CD4-positive, alpha-beta T cell (primary cell): Measurements from ENCODE around the gene RSRC1. TPM values are rescaled to one million over a fixed set of nuclear protein-coding genes. Genes with fewer than 3 reads are reported as not detected.

Source experiments
- ATAC-seq: fragments of 200-7000 bp; cut with Tn5 transposase; one replicate; pipeline ENCODE4 v1.10.0; 2022; ENCODE audit warnings: mild to moderate bottlenecking; ENCODE audit not compliant: poor library complexity
- CTCF ChIA-PET: fragments of 350-600 bp; sonication (Branson Sonifier 250); formaldehyde crosslinking; loops from one replicate; lab custom pipeline; 2021; ENCODE audit warnings: antibody characterized with exemption, inconsistent platforms; lab: Charles Lee
- POLR2A ChIA-PET: fragments of 350-600 bp; sonication (Branson Sonifier 250); formaldehyde crosslinking; loops from one replicate; lab custom pipeline; 2021; ENCODE audit warnings: antibody characterized with exemption, inconsistent platforms; lab: Charles Lee
- DNase-seq, 14 experiments: peaks; one replicate each; pipeline ENCODE4 v3.0.0-alpha.2; 2013 to 2020; ENCODE audit warnings: mixed read lengths in 2 of 14
- H3K27ac ChIP-seq, 2 donors: one replicate each; pipeline versions ENCODE4 v1.5.1 to v1.7.0; 2013; ENCODE audit warnings: low read length in 2 of 2, low read depth in 1 of 2, mild to moderate bottlenecking in 1 of 2
- H3K27me3 ChIP-seq, 2 experiments: 1 replicate in 1 of 2; 2 replicates in 1 of 2; pipeline versions ENCODE4 v1.6.1 to v1.7.0; 2013; ENCODE audit warnings: low read length in 2 of 2, control low read depth in 1 of 2, mild to moderate bottlenecking in 1 of 2, moderate library complexity in 1 of 2; ENCODE audit not compliant: insufficient read depth in 2 of 2, control insufficient read depth in 1 of 2
- H3K36me3 ChIP-seq: one replicate; pipeline ENCODE4 v1.6.1; 2013; ENCODE audit warnings: low read length, control low read depth; ENCODE audit not compliant: insufficient read depth
- H3K4me1 ChIP-seq: one replicate; pipeline ENCODE4 v1.6.1; 2013; ENCODE audit warnings: low read length, control low read depth; ENCODE audit not compliant: insufficient read depth
- H3K4me3 ChIP-seq: one replicate; pipeline ENCODE4 v1.5.1; 2013; ENCODE audit warnings: mild to moderate bottlenecking, low read length, moderate library complexity
- H3K9me3 ChIP-seq, 2 experiments: 1 replicate in 1 of 2; 2 replicates in 1 of 2; pipeline versions ENCODE4 v1.6.1 to v1.7.0; 2013; ENCODE audit warnings: low read length in 2 of 2, mild to moderate bottlenecking in 2 of 2, control low read depth in 1 of 2, moderate library complexity in 1 of 2; ENCODE audit not compliant: control insufficient read depth in 1 of 2, insufficient read depth in 1 of 2
- H3K27ac Mint-ChIP-seq: one replicate; pipeline ENCODE4 v1.8.0; 2020; ENCODE audit warnings: mixed read lengths
- H3K27me3 Mint-ChIP-seq: one replicate; pipeline ENCODE4 v1.8.0; 2021; ENCODE audit warnings: mixed read lengths
- H3K36me3 Mint-ChIP-seq: one replicate; pipeline ENCODE4 v1.8.0; 2021; ENCODE audit warnings: low read depth, mixed read lengths
- H3K4me1 Mint-ChIP-seq: one replicate; pipeline ENCODE4 v1.8.0; 2021; ENCODE audit warnings: low read depth, mixed read lengths
- H3K4me3 Mint-ChIP-seq: one replicate; pipeline ENCODE4 v1.8.0; 2020; ENCODE audit warnings: mild to moderate bottlenecking, mixed read lengths
- H3K9me3 Mint-ChIP-seq: one replicate; pipeline ENCODE4 v1.8.0; 2020; ENCODE audit warnings: mixed read lengths
- intact Hi-C, 2 experiments: fragments of 100-400 bp; cut with DNase I in 1 of 2; cut with micrococcal nuclease in 1 of 2; formaldehyde crosslinking; loops; one replicate each; pipeline versions ENCODE4 v1.15.1 to v1.9.0; 2023 to 2025; cut with DNase I, micrococcal nuclease
- total RNA-seq, 174 experiments: library from RNA in 2 of 174; stranded (reverse) in 2 of 174; gene quantifications; one replicate each; pipeline ENCODE4 v1.2.3 and lab custom pipeline; 2021 to 2026
- TF ChIP-seq, protein P1 (sequence below): fragments of 200-600 bp; IDR thresholded peaks from one replicate; pipeline ENCODE4 v1.8.0; 2022; ENCODE audit warnings: antibody characterized with exemption, mild to moderate bottlenecking

RSRC1 gene
- total RNA-seq, 2 experiments from 2014 or later = 22.3 to 24.6 TPM

DNA sequence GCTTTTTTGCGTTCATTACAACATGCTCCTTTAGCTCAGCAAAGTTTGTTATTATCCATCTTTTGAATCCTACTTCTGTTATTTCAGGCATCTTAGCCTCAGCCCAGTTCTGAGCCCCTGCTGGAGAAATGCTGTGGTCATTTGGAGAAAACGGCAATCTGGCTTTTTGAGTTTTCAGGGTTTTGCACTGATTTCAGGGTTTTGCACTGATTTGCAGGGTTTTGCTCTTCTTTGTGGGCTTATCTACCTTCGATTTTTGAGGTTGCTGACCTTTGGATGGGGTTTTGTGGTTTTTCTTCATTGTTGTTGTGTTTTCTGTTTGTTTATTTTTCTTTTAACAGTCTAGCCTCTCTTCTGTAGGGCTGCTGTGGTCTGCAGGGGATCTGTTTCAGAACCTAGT lies 137.4 kb downstream of the RSRC1 start:
- POLR2A ChIA-PET = no interaction called here
- Histone ChIP-seq H3K36me3 (no peaks in the 10 kb centered on the region), H3K27me3 (no peaks in the 10 kb centered on the region), H3K27ac (no peak overlapping the region), H3K4me3 (no peak overlapping the region), H3K9me3 (peaks cover 4 to 17% of the 10 kb centered on the region in 2 experiments), H3K4me1 (no peaks in the 10 kb centered on the region)
- CTCF ChIA-PET = no interaction called here
- TF ChIP-seq, protein P1, sequence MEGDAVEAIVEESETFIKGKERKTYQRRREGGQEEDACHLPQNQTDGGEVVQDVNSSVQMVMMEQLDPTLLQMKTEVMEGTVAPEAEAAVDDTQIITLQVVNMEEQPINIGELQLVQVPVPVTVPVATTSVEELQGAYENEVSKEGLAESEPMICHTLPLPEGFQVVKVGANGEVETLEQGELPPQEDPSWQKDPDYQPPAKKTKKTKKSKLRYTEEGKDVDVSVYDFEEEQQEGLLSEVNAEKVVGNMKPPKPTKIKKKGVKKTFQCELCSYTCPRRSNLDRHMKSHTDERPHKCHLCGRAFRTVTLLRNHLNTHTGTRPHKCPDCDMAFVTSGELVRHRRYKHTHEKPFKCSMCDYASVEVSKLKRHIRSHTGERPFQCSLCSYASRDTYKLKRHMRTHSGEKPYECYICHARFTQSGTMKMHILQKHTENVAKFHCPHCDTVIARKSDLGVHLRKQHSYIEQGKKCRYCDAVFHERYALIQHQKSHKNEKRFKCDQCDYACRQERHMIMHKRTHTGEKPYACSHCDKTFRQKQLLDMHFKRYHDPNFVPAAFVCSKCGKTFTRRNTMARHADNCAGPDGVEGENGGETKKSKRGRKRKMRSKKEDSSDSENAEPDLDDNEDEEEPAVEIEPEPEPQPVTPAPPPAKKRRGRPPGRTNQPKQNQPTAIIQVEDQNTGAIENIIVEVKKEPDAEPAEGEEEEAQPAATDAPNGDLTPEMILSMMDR = no peak
- ATAC-seq (no peak), DNase-seq (no peak)
- Mint-ChIP-seq H3K36me3 (peaks cover 98% of the 10 kb centered on the region), H3K4me1 (peaks cover 5% of the 10 kb centered on the region), H3K27ac (no peak overlapping the region), H3K27me3 (no peaks in the 10 kb centered on the region), H3K9me3 (peaks cover 48% of the 10 kb centered on the region), H3K4me3 (no peak overlapping the region)
- intact Hi-C loops = no loop called here

DNA sequence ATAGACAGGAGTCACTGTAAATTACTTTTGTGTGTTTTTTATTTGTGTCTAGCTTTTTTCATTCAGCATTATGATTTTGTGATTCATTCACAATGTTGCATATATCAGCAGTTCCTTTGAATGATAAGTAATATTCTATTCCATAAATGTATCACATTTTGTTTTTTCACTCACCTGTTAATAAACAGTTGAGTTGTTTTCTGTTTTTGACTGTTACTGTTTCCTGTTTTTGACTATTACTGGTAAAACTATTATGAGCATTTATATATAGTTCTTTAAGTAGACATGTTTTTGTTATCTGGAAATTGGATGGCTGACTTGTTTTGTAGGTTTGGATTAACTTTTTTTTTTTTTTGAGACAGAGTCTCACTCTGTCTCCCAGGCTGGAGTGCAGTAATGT lies 138.4 kb downstream of the RSRC1 start:
- no peaks in the 10 kb centered on the region for H3K36me3 ChIP-seq
- ChIA-PET POLR2A (interaction anchor here (0.6 kb wide), 1 partner anchor 153 kb away, joined by 3 read pairs; no protein-coding TSS in a partner anchor), CTCF (no interaction called here)
- TF ChIP-seq, protein P1 = no peak
- intact Hi-C loops = no loop called here
- Mint-ChIP-seq H3K9me3 (peaks cover 51% of the 10 kb centered on the region), H3K27me3 (no peaks in the 10 kb centered on the region), H3K36me3 (peaks cover 98% of the 10 kb centered on the region), H3K4me1 (peaks cover 5% of the 10 kb centered on the region), H3K27ac (no peak overlapping the region), H3K4me3 (no peak overlapping the region)
- H3K4me1 ChIP-seq = no peaks in the 10 kb centered on the region
- no peak overlapping the region for H3K27ac ChIP-seq
- no peak for DNase-seq
- no peak overlapping the region for H3K4me3 ChIP-seq
- H3K27me3 ChIP-seq = no peaks in the 10 kb centered on the region
- H3K9me3 ChIP-seq = peaks cover 6 to 13% of the 10 kb centered on the region in 2 experiments
- no peak for ATAC-seq

DNA sequence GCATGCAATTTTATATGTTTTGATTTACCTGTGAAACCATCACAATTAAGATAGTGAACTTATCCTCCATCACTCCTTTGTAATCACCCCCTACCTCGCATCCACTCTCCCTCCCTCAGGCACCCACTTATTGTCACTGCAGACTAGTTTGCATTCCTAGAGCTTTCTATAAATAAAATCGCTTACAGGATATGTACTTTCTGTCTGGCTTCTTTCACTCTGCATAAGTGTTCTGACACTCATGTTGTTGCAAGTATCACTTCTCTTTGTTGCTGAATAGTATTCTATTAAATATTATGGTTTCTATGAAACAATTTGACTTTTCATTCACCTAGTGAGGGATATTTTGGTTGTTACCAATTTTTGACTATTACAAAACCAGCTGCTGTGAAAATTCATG lies 139.3 kb downstream of the RSRC1 start:
- Mint-ChIP-seq H3K27me3 (no peaks in the 10 kb centered on the region), H3K9me3 (peaks cover 48% of the 10 kb centered on the region), H3K36me3 (peaks cover 98% of the 10 kb centered on the region), H3K4me3 (no peak overlapping the region), H3K4me1 (peaks cover 5% of the 10 kb centered on the region), H3K27ac (no peak overlapping the region)
- no peak for DNase-seq
- H3K9me3 ChIP-seq = peaks cover 6 to 9% of the 10 kb centered on the region in 2 experiments
- H3K27ac ChIP-seq = no peak overlapping the region
- H3K4me3 ChIP-seq = no peak overlapping the region
- peaks cover 2% of the 10 kb centered on the region for H3K36me3 ChIP-seq
- ChIA-PET CTCF (no interaction called here), POLR2A (interaction anchor here (0.6 kb wide), 1 partner anchor 18 kb away, joined by 3 read pairs; no protein-coding TSS in a partner anchor)
- no peaks in the 10 kb centered on the region for H3K4me1 ChIP-seq
- intact Hi-C loops = no loop called here
- ATAC-seq = no peak
- TF ChIP-seq, protein P1 = no peak
- no peaks in the 10 kb centered on the region for H3K27me3 ChIP-seq
